ENCODE results near the gene CTTNBP2.

- TF ChIP-seq POLR2A (IDR thresholded peaks at IDR 0.05) (no peak), POLR2AphosphoS5 (IDR thresholded peaks at IDR 0.05) (no peak)
- TF ChIP-seq, protein P1, sequence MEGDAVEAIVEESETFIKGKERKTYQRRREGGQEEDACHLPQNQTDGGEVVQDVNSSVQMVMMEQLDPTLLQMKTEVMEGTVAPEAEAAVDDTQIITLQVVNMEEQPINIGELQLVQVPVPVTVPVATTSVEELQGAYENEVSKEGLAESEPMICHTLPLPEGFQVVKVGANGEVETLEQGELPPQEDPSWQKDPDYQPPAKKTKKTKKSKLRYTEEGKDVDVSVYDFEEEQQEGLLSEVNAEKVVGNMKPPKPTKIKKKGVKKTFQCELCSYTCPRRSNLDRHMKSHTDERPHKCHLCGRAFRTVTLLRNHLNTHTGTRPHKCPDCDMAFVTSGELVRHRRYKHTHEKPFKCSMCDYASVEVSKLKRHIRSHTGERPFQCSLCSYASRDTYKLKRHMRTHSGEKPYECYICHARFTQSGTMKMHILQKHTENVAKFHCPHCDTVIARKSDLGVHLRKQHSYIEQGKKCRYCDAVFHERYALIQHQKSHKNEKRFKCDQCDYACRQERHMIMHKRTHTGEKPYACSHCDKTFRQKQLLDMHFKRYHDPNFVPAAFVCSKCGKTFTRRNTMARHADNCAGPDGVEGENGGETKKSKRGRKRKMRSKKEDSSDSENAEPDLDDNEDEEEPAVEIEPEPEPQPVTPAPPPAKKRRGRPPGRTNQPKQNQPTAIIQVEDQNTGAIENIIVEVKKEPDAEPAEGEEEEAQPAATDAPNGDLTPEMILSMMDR (IDR thresholded peaks at IDR 0.05): no peak
Observed at GRCh38 chr7:117824592-117824991, 48.6 kb downstream of the CTTNBP2 start.

Data from prostate gland (tissue), 2 donors.